ENCODE data around the gene UBE2R2. TPM values are rescaled to one million over a fixed set of nuclear protein-coding genes. Genes with fewer than 3 reads are reported as not detected.
"Not testable (repeated sequence)": the region's sequence is repeated elsewhere in the genome, so short reads cannot be mapped to it uniquely, and the experiment has no call there.

The UBE2R2 gene
- total and polyA plus RNA-seq, 12 donors = 15.8 to 47.9 (median 41.4) TPM

DNA sequence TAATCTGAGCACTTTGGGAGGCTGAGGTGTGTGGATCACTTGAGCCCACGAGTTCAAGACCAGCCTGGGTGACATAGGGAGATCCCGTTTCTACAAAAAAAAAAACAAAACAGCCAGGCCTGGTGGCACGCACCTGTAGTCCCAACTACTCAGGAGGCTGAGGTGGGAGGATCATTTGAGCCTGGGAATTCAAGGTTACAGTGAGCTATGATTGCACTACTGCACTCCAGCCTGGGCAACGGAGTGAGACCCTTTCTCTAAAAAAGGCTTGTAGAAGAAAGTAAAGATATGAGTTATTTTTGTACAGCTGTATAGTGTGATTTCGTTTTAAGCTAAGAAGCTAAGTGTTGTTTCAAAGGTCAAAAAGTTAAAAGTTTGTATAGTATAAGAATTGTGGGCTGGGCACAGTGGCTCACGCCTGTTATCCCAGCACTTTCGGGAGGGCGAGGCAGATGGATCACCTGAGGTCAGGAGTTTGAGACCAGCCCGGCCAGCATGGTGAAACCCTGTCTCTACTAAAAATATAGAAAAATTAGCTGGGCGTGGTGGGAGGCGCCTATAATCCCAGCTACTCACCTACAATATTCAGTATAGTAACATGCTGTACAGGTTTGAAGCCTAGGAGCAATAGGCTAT lies 18.8 kb downstream of the UBE2R2 start:
- 85 to 86% methylated on average over 11 of the region's 11 CpGs for WGBS, 2 donors
- Histone ChIP-seq H3K4me1 (peaks cover 3 to 58% (median 32%) of the 10 kb centered on the region in 9 donors), H3K36me3 (no peaks in the 10 kb centered on the region), H3K4me3 (no peak overlapping the region), H3K9me3 (no peaks in the 10 kb centered on the region), H3K27me3 (no peaks in the 10 kb centered on the region), H3K27ac (peak overlapping the region in 3 of 10 donors; percentile 1 to 71 (median 28))
- intact Hi-C loops (cut with DNase I) = no loop called here
- TF ChIP-seq, protein P1, sequence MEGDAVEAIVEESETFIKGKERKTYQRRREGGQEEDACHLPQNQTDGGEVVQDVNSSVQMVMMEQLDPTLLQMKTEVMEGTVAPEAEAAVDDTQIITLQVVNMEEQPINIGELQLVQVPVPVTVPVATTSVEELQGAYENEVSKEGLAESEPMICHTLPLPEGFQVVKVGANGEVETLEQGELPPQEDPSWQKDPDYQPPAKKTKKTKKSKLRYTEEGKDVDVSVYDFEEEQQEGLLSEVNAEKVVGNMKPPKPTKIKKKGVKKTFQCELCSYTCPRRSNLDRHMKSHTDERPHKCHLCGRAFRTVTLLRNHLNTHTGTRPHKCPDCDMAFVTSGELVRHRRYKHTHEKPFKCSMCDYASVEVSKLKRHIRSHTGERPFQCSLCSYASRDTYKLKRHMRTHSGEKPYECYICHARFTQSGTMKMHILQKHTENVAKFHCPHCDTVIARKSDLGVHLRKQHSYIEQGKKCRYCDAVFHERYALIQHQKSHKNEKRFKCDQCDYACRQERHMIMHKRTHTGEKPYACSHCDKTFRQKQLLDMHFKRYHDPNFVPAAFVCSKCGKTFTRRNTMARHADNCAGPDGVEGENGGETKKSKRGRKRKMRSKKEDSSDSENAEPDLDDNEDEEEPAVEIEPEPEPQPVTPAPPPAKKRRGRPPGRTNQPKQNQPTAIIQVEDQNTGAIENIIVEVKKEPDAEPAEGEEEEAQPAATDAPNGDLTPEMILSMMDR (IDR thresholded peaks at IDR 0.05) = no peak
- DNase-seq (no peak), ATAC-seq (no peak)

DNA sequence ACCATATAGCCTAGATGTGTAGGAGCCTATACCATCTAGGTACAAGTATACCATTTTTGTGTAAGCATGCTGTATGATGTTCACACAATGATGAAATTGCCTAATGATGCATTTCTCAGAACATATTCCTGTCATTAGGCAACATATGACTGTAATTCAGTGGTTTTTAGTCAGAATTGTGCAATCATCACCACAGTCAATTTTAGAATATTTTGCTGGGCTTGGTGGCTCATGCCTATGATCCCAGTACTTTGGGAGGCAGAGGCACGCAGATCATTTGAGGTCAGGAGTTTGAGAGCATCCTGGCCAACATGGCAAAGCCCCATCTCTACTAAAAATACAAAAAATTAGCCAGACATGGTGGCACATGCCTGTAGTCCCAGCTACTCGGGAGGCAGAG lies 19.3 kb downstream of the UBE2R2 start:
- DNase-seq; H3K27me3 ChIP-seq; H3K4me3 ChIP-seq; intact Hi-C loops (cut with DNase I); H3K9me3 ChIP-seq; H3K36me3 ChIP-seq: not testable (repeated sequence)
- Histone ChIP-seq H3K27ac (peak overlapping the region in 2 of 10 donors; percentile 28 to 71), H3K4me1 (peaks cover 3 to 60% (median 34%) of the 10 kb centered on the region in 9 donors)
- peak in 5 of 8 donors; percentile 22 to 85 (median 51) for ATAC-seq
- WGBS, 2 donors = 50 to 81% methylated on average over 2 of the region's 2 CpGs

DNA sequence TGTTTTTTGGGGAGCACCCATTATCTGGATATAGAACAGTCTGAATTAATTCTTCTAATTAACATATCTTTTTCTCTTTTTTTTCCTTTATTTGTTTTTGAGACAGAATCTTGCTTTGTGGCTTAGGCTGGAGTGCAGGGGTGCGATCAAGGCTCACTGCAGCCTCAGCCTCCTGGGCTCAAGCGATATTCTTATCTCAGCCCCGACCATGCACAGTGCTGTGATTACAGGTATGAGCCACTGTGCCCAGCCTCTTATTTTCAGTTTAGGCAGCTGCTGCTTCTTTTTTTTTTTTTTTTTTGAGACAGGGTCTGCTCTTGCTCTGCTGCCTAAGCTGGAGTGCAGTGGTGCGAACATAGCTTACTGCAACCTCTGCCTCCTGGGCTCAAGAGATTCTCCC lies 20.2 kb downstream of the UBE2R2 start:
- Histone ChIP-seq H3K36me3 (no peaks in the 10 kb centered on the region), H3K27me3 (no peaks in the 10 kb centered on the region), H3K9me3 (no peaks in the 10 kb centered on the region), H3K4me3 (no peak overlapping the region), H3K4me1 (peaks cover 3 to 66% (median 38%) of the 10 kb centered on the region in 9 donors), H3K27ac (peak overlapping the region in 1 of 10 donors; percentile 71)
- DNase-seq = no peak
- peak in 1 of 8 donors; percentile 23 for ATAC-seq
- TF ChIP-seq, protein P1 (IDR thresholded peaks at IDR 0.05) = no peak
- WGBS, 2 donors = 78 to 93% methylated on average over 4 of the region's 4 CpGs
- intact Hi-C loops (cut with DNase I) = no loop called here

DNA sequence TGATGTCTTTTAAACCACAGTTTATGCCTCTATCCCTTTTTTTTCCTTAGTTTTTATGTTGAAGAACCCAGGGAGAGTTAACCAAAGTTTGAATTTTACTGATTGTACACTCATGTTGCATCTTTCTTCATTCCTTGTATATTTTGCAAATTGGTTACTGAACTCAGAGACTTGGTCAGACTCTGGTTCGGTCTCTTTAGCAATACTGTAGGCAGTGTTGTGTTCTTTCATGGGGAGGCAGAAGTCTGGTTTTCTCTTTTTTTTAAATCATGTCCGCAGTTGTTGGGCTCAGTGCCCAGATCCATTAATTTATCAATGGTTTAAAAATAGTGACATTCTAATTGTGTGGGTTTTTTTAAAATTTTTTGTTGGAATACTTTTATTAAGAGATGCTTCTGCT lies 23.4 kb downstream of the UBE2R2 start:
- ATAC-seq = no peak
- intact Hi-C loops (cut with DNase I) = no loop called here
- H3K4me3 ChIP-seq = no peak overlapping the region
- H3K9me3 ChIP-seq = no peaks in the 10 kb centered on the region
- no peaks in the 10 kb centered on the region for H3K36me3 ChIP-seq
- peak overlapping the region in 1 of 10 donors; percentile 6 for H3K27ac ChIP-seq
- no peak for DNase-seq
- TF ChIP-seq, protein P1 (IDR thresholded peaks at IDR 0.05) = no peak
- H3K27me3 ChIP-seq = no peaks in the 10 kb centered on the region
- peaks cover 3 to 84% (median 54%) of the 10 kb centered on the region in 9 donors for H3K4me1 ChIP-seq
- 27 to 29% methylated on average over 2 of the region's 2 CpGs for WGBS, 2 donors

DNA sequence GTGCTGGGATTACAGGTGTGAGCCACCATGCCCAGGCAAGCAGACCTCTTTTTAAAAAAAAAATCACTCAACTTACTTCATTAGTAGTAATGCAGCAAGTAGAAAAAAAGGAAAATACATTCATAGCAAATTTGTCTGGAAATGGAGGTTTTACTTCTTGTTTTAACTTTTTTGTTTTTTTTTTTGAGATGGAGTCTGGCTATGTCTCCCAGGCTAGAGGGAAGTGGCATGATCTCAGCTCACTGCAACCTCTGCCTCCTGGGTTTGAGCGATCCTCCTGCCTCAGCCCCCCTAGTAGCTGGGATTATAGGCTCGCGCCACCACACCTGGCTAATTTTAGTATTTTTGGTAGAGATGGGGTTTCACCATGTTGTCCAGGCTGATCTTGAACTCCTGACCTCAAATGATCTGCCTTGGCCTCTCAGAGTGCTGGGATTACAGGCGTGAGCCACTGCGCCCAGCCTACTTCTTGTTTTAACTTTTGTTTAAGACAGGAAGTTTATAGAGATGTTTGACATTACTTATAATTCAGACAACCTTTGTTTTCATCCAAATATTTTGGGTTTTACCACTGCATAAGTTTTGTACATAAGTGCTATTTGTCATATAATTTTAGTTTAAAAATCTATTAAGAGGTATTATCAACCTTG lies 26.5 kb downstream of the UBE2R2 start:
- WGBS, 2 donors = 82 to 86% methylated on average over 5 of the region's 5 CpGs
- ATAC-seq (peak in 3 of 8 donors; percentile 12 to 44 (median 22)), DNase-seq (no peak)
- intact Hi-C loops (cut with DNase I) = no loop called here
- TF ChIP-seq, protein P1 (IDR thresholded peaks at IDR 0.05) = no peak
- peaks cover 0 to 87% (median 38%) of the 10 kb centered on the region in 9 donors for H3K4me1 ChIP-seq
- H3K9me3 ChIP-seq = no peaks in the 10 kb centered on the region
- no peaks in the 10 kb centered on the region for H3K36me3 ChIP-seq
- H3K27ac ChIP-seq = peak overlapping the region in 2 of 10 donors; percentile 34 to 58
- H3K4me3 ChIP-seq = no peak overlapping the region
- H3K27me3 ChIP-seq = no peaks in the 10 kb centered on the region
